Body of pancreas (tissue), 4 donors: ENCODE data around the gene CCN6. TPM values are rescaled to one million over a fixed set of nuclear protein-coding genes. Genes with fewer than 3 reads are reported as not detected.

Experiments
- ATAC-seq: fragments of 150-250 bp; one replicate; pipeline ENCODE4 v1.9.1; 2016
- DNase-seq, 4 donors: peaks; one replicate each; pipeline ENCODE4 v3.0.0-alpha.2; 2019
- H3K27ac ChIP-seq, 4 donors: fragments of 200-600 bp; sonication (generic); 1 replicate in 3 of 4; 2 replicates in 1 of 4; pipeline versions ENCODE4 v1.5.1 to v1.6.1; 2016 to 2019; ENCODE audit warnings: mild to moderate bottlenecking in 1 of 4, mixed read lengths in 1 of 4, moderate library complexity in 1 of 4
- H3K27me3 ChIP-seq, 2 donors: fragments of 200-600 bp; sonication (generic); one replicate each; pipeline ENCODE4 v1.6.0; 2016; ENCODE audit warnings: mild to moderate bottlenecking in 1 of 2
- H3K36me3 ChIP-seq, 2 donors: fragments of 200-600 bp; sonication (generic); replicated peaks in 1 of 2; 2 replicates each; pipeline ENCODE4 v1.5.1; 2016; ENCODE audit warnings: low read depth in 2 of 2; ENCODE audit not compliant: insufficient read depth in 1 of 2
- H3K4me1 ChIP-seq: fragments of 200-600 bp; sonication (generic); one replicate; pipeline ENCODE4 v1.6.0; 2016
- H3K4me3 ChIP-seq, 2 donors: fragments of 200-600 bp; sonication (generic); 1 replicate in 1 of 2; 2 replicates in 1 of 2; pipeline ENCODE4 v1.5.1; 2016 to 2019
- H3K9me3 ChIP-seq, 3 donors: fragments of 200-600 bp; sonication (generic); 1 replicate in 2 of 3; 2 replicates in 1 of 3; pipeline ENCODE4 v1.5.1; 2016
- POLR2A ChIP-seq, 3 donors: fragments of 450-650 bp; IDR thresholded peaks; one replicate each; pipeline ENCODE4 v1.6.1; 2016; ENCODE audit warnings: antibody characterized with exemption in 3 of 3, mild to moderate bottlenecking in 2 of 3
- WGBS, 2 donors: methylation state at CpG; one replicate each; pipeline ENCODE4 v1.1.5; 2017; 5-methylcytosine and 5-hydroxymethylcytosine counted together
- intact Hi-C: fragments of 100-400 bp; cut with DNase I; formaldehyde crosslinking; loops from one replicate; pipeline ENCODE4 v1.15.1; 2023
- total RNA-seq, 2 donors: library from RNA; depleted of rRNA; stranded (reverse); fragments of >200 nt; gene quantifications; one replicate each; pipeline ENCODE4 v1.1.0, GENCODE V29; 2016
- TF ChIP-seq, protein P1 (sequence below), 7 experiments: fragments of 450-650 bp in 4 of 7; fragments of 200-600 bp in 3 of 7; sonication (generic) in 3 of 7; IDR thresholded peaks; one replicate each; pipeline ENCODE4 v1.5.1; 2016 to 2019; ENCODE audit warnings: antibody characterized with exemption in 7 of 7

Gene CCN6
- total RNA-seq, 2 donors from 2014 or later, result not detected

DNA sequence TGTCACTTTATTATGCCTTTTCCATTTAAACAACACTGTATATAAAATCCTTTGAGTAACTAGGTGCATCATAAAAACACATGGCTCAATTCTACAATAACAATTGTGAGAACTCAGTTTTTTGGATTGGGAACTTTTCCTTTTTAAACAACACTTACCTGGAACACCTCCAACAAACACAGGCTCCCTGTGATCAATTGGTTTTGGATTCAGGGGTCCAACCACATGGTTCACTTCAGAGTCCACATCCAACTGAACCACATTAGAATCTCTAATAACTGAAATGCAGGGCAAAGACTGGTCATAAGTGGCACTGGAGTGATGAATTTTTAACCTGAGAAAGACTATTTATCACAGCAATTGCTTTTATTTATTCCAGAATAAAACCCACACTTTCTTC, 60.0 kb downstream of the CCN6 start:
- ATAC-seq (no peak), DNase-seq (no peak)
- TF ChIP-seq POLR2A (IDR thresholded peaks at IDR 0.05), result no peak
- TF ChIP-seq, protein P1, sequence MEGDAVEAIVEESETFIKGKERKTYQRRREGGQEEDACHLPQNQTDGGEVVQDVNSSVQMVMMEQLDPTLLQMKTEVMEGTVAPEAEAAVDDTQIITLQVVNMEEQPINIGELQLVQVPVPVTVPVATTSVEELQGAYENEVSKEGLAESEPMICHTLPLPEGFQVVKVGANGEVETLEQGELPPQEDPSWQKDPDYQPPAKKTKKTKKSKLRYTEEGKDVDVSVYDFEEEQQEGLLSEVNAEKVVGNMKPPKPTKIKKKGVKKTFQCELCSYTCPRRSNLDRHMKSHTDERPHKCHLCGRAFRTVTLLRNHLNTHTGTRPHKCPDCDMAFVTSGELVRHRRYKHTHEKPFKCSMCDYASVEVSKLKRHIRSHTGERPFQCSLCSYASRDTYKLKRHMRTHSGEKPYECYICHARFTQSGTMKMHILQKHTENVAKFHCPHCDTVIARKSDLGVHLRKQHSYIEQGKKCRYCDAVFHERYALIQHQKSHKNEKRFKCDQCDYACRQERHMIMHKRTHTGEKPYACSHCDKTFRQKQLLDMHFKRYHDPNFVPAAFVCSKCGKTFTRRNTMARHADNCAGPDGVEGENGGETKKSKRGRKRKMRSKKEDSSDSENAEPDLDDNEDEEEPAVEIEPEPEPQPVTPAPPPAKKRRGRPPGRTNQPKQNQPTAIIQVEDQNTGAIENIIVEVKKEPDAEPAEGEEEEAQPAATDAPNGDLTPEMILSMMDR (IDR thresholded peaks at IDR 0.05), result no peak
- intact Hi-C loops, result no loop called here
- no peaks in the 10 kb centered on the region for H3K9me3 ChIP-seq
- H3K4me3 ChIP-seq, result no peak overlapping the region
- H3K4me1 ChIP-seq, result no peaks in the 10 kb centered on the region
- H3K36me3 ChIP-seq, result no peaks in the 10 kb centered on the region
- no peaks in the 10 kb centered on the region for H3K27me3 ChIP-seq
- no peak overlapping the region for H3K27ac ChIP-seq

DNA sequence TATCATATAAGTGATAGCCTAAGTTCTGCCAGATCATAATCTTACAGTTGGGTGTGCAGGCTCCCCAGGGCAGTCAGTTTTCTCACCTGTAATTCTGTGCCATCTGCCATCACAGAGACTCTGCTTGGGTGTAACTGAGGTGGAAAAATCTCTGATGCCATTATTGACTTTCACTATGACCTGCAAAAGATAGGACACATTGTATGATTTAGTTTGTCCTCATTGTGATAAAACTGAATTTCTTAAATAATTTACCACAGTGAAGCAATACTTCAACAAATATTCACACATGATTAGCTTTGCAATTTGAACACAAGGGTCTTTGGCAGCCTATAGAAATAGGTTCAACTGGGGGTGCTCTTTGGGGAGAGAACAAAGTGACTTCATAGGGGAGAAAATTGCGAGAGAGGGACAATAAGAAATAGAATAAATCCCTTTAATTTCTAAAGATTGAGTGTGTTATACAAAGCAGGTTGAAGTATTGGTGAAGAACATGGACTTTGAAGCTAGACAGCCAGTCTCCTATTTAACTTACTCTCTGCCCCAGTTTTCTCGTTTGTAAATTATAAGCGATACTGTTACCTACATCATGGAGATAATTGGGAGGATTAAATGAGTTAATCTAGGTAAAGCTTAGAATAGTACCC, 60.8 kb downstream of the CCN6 start:
- Histone ChIP-seq H3K36me3 (no peaks in the 10 kb centered on the region), H3K4me3 (no peak overlapping the region), H3K27ac (no peak overlapping the region), H3K9me3 (no peaks in the 10 kb centered on the region), H3K27me3 (no peaks in the 10 kb centered on the region), H3K4me1 (no peaks in the 10 kb centered on the region)
- no peak for TF ChIP-seq POLR2A (IDR thresholded peaks at IDR 0.05)
- TF ChIP-seq, protein P1 (IDR thresholded peaks at IDR 0.05), result no peak
- ATAC-seq (no peak), DNase-seq (no peak)
- intact Hi-C loops, result no loop called here
- WGBS, 2 donors, result 82 to 89% methylated on average over 3 of the region's 3 CpGs

DNA sequence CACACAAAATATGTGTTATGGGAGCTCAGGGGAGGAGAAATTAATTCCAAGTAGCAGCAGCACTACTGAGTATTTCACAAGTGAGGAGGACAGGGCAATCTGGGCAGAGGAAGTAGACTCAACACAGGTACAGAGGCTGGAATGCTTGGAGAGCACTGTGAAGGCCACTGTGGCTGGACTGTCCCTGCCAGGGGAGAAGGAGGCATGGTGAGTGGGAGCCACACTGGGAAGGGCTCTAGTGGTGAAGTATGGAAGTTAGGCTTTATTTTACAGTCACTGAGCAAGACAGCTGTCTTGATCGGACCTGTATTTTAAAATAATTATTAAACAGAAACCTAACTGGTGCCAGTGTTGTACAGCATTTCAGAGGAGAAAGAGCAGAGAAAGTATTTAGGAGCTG, 62.3 kb downstream of the CCN6 start:
- Histone ChIP-seq H3K9me3 (no peaks in the 10 kb centered on the region), H3K4me3 (no peak overlapping the region), H3K27ac (no peak overlapping the region), H3K4me1 (no peaks in the 10 kb centered on the region), H3K27me3 (no peaks in the 10 kb centered on the region), H3K36me3 (no peaks in the 10 kb centered on the region)
- no peak for TF ChIP-seq POLR2A (IDR thresholded peaks at IDR 0.05)
- TF ChIP-seq, protein P1 (IDR thresholded peaks at IDR 0.05), result no peak
- intact Hi-C loops, result no loop called here
- no peak for DNase-seq
- WGBS, 2 donors, result 40 to 59% methylated on average over 1 of the region's 1 CpG
- ATAC-seq, result no peak

DNA sequence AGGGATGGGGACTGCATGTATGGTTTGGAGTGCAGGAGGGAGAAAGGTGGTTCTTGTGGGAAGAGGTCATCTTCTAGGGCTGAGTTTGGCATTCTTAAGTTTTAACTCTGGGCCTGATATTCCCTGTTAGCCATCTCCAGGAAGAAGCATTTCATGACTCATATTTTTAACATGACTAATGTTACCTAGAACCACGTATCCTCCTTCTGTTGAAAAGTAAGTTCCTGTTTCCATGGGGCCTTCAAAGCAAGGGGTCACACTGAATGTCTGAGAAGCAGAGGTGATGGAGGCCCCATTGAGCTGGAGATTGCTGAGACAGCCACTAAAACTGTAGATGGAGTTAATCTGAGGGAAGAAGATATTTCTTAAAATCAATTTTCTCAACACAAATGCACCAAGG, 63.6 kb downstream of the CCN6 start:
- Histone ChIP-seq H3K36me3 (no peaks in the 10 kb centered on the region), H3K4me1 (no peaks in the 10 kb centered on the region), H3K9me3 (no peaks in the 10 kb centered on the region), H3K27ac (no peak overlapping the region), H3K4me3 (no peak overlapping the region), H3K27me3 (no peaks in the 10 kb centered on the region)
- WGBS, 2 donors, result 63 to 68% methylated on average over 1 of the region's 1 CpG
- intact Hi-C loops, result no loop called here
- DNase-seq (no peak), ATAC-seq (no peak)
- no peak for TF ChIP-seq POLR2A (IDR thresholded peaks at IDR 0.05)
- TF ChIP-seq, protein P1 (IDR thresholded peaks at IDR 0.05), result no peak

DNA sequence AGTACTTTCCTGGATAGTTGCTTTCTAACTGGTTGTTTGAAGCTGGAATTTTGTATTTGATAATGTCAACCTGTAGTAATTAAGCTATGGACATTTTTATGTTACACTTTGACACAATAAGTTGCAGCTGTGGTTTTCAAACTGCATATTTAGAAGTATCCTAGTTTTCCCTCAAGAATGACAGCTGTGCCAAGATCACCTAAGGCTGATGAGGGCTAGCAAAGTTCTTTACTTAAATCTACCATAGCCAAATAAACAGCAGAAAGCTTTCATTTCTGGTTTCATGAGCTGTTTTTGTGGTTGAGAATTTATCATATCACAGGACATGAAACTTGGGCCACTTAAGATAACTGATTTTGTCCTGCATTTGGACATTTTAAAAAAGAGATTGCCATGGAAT, 64.1 kb downstream of the CCN6 start:
- ATAC-seq, result no peak
- Histone ChIP-seq H3K4me3 (no peak overlapping the region), H3K36me3 (no peaks in the 10 kb centered on the region), H3K27me3 (no peaks in the 10 kb centered on the region), H3K27ac (no peak overlapping the region), H3K4me1 (no peaks in the 10 kb centered on the region), H3K9me3 (no peaks in the 10 kb centered on the region)
- intact Hi-C loops, result no loop called here
- TF ChIP-seq, protein P1 (IDR thresholded peaks at IDR 0.05), result no peak
- TF ChIP-seq POLR2A (IDR thresholded peaks at IDR 0.05), result no peak
- DNase-seq, result no peak
